Heart left ventricle (tissue), 16 donors: Measurements from ENCODE around the gene SLC22A31. TPM values are rescaled to one million over a fixed set of nuclear protein-coding genes. Genes with fewer than 3 reads are reported as not detected.

Source experiments
- ATAC-seq, 4 donors: fragments of 200-7000 bp; cut with Tn5 transposase; one replicate each; pipeline ENCODE4 v1.9.1; 2020 to 2022; ENCODE audit warnings: moderate library complexity in 4 of 4, mild to moderate bottlenecking in 3 of 4, moderate number of reproducible peaks in 1 of 4
- DNase-seq, 5 donors: peaks; one replicate each; pipeline ENCODE4 v3.0.0-alpha.2; 2020
- H3K27ac ChIP-seq, 12 donors: fragments of 200-600 bp; sonication (generic) in 4 of 12; one replicate each; pipeline versions ENCODE4 v1.5.0 to v1.8.0; 2016 to 2022; ENCODE audit warnings: mild to moderate bottlenecking in 2 of 12
- H3K27me3 ChIP-seq, 9 donors: fragments of 200-600 bp; sonication (generic) in 2 of 9; one replicate each; pipeline versions ENCODE4 v1.5.1 to v1.8.0; 2016 to 2022; ENCODE audit warnings: mild to moderate bottlenecking in 3 of 9
- H3K36me3 ChIP-seq, 9 donors: fragments of 200-600 bp; sonication (generic) in 2 of 9; one replicate each; pipeline versions ENCODE4 v1.5.0 to v1.8.0; 2018 to 2022; ENCODE audit warnings: mild to moderate bottlenecking in 2 of 9
- H3K4me1 ChIP-seq, 12 donors: fragments of 200-600 bp; sonication (generic) in 4 of 12; one replicate each; pipeline versions ENCODE4 v1.5.0 to v1.8.0; 2016 to 2022; ENCODE audit warnings: mild to moderate bottlenecking in 3 of 12
- H3K4me3 ChIP-seq, 12 donors: fragments of 200-600 bp; sonication (generic) in 4 of 12; one replicate each; pipeline versions ENCODE4 v1.5.0 to v1.8.0; 2017 to 2022; ENCODE audit warnings: mild to moderate bottlenecking in 9 of 12, moderate library complexity in 4 of 12
- H3K9me3 ChIP-seq, 12 donors: fragments of 200-600 bp; sonication (generic) in 4 of 12; one replicate each; pipeline versions ENCODE4 v1.5.0 to v1.8.0; 2016 to 2022; ENCODE audit warnings: mild to moderate bottlenecking in 1 of 12
- CTCF ChIP-seq, 12 donors: fragments of 200-600 bp; sonication (generic) in 4 of 12; IDR thresholded peaks; one replicate each; pipeline versions ENCODE4 v1.5.0 to v1.8.0; 2018 to 2022; ENCODE audit warnings: antibody characterized with exemption in 12 of 12, mild to moderate bottlenecking in 5 of 12
- POLR2A ChIP-seq, 2 donors: fragments of 450-650 bp; IDR thresholded peaks; one replicate each; pipeline ENCODE4 v1.6.1; 2017; ENCODE audit warnings: antibody characterized with exemption in 2 of 2, mild to moderate bottlenecking in 2 of 2, moderate library complexity in 2 of 2
- WGBS, 4 donors: extraction: QIAGEN DNeasy Blood & Tissue Kit in 2 of 4; methylation state at CpG; one replicate each; pipeline versions ENCODE4 v1.1.5 to v1.1.7; 2013 to 2018; 5-methylcytosine and 5-hydroxymethylcytosine counted together
- intact Hi-C, 10 donors: fragments of 100-400 bp; cut with DNase I; formaldehyde crosslinking; loops; one replicate each; pipeline versions ENCODE4 v1.11.1 to v1.14.2; 2022
- polyA plus RNA-seq, 2 donors: library from polyadenylated mRNA; stranded (reverse); fragments of 200-250 nt; gene quantifications; one replicate each; pipeline ENCODE4 v1.2.3, GENCODE V29; 2013
- total RNA-seq, 9 donors: library from RNA; depleted of rRNA in 2 of 9; stranded (reverse); fragments of >200 nt in 2 of 9; fragmentation: NEBNext Ultra II Directional in 3 of 9; extraction: Animal tissue kit (Norgen Biotek cat#: 25700) in 3 of 9; gene quantifications; one replicate each; pipeline versions ENCODE4 v1.1.0 to v1.2.4, GENCODE V29; 2016 to 2023
- donor health status: ischemic (EF 13 %, LVEDD 7.1; RV severe dilation, severe dysfunction).
- donor health status: healthy with polysubstance abuse.
- donor health status: DM: no; HTN: yes; CAD: no.
- donor health status: DM: no; HTN: no; CAD: no.
- donor health status: ischemic (EF 25% LVEDD 6.9; RV normal size, moderate dysfunction).
- donor health status: ischemic (EF 25% LVEDD 5.7; RV mildly dilated, moderate dysfunction).
- donor health status: healthy.
- donor health status: DM: yes; HTN: yes; CAD: no.
- donor health status: ischemic (EF 35%, LVEDD 5.7; RV mildly dilated, moderate dysfunction).
- donor health status: nonischemic (EF 11% LVEDD 7.7; RV severe dilation, severe dysfunction).
- donor health status: DM: yes; HTN: yes; CAD: no.
- donor health status: PGD.
- donor health status: ischemic (EF 29% LVEDD 5.4; RV normal size, mild dysfunction).
- donor health status: nonischemic (EF 23%, LVEDD 6.1; RV moderate dilation, normal function).

The SLC22A31 gene
- total and polyA plus RNA-seq, 11 donors: 0.07 TPM; not detected in 10

GRCh38 chr16:89164847-89165680 is 35.3 kb downstream of the SLC22A31 start:
- Histone ChIP-seq H3K27ac (no peak overlapping the region), H3K9me3 (no peaks in the 10 kb centered on the region), H3K4me3 (no peak overlapping the region), H3K36me3 (no peaks in the 10 kb centered on the region), H3K4me1 (peaks cover 0 to 9% (median 4%) of the 10 kb centered on the region in 12 donors), H3K27me3 (peaks cover 4 to 49% (median 20%) of the 10 kb centered on the region in 9 donors)
- intact Hi-C loops: loop anchor here (2.0 to 10.0 kb wide), 6 partner anchors 223 to 428 kb away; partner anchors contain the start of gene APRT (in 4 of the 10)
- DNase-seq (no peak), ATAC-seq (no peak)
- TF ChIP-seq POLR2A (IDR thresholded peaks at IDR 0.05): no peak
- TF ChIP-seq CTCF (IDR thresholded peaks at IDR 0.05): no peak
- 82 to 86% (median 84%) methylated on average over 6 to 20 of the region's 20 CpGs for WGBS, 4 donors

GRCh38 chr16:89164436-89164835 is 35.9 kb downstream of the SLC22A31 start:
- H3K9me3 ChIP-seq: no peaks in the 10 kb centered on the region
- TF ChIP-seq CTCF (IDR thresholded peaks at IDR 0.05) (no peak), POLR2A (IDR thresholded peaks at IDR 0.05) (no peak)
- peaks cover 4 to 42% (median 14%) of the 10 kb centered on the region in 9 donors for H3K27me3 ChIP-seq
- peaks cover 0 to 9% (median 4%) of the 10 kb centered on the region in 12 donors for H3K4me1 ChIP-seq
- no peak overlapping the region for H3K4me3 ChIP-seq
- DNase-seq (no peak), ATAC-seq (no peak)
- intact Hi-C loops: loop anchor here in 5 of 10 donors (2.0 to 10.0 kb wide), 2 partner anchors 350 to 426 kb away; partner anchors contain the start of gene APRT (in 4 of the 5)
- no peaks in the 10 kb centered on the region for H3K36me3 ChIP-seq
- no peak overlapping the region for H3K27ac ChIP-seq
- 56 to 85% (median 71%) methylated on average over 15 of the region's 15 CpGs for WGBS, 4 donors

GRCh38 chr16:89163297-89163696 is 37.0 kb downstream of the SLC22A31 start:
- 76 to 89% (median 82%) methylated on average over 9 of the region's 9 CpGs for WGBS, 4 donors
- Histone ChIP-seq H3K27me3 (peaks cover 0 to 31% (median 4%) of the 10 kb centered on the region in 9 donors), H3K9me3 (no peaks in the 10 kb centered on the region), H3K4me1 (peaks cover 0 to 9% (median 4%) of the 10 kb centered on the region in 12 donors), H3K36me3 (no peaks in the 10 kb centered on the region), H3K4me3 (no peak overlapping the region), H3K27ac (no peak overlapping the region)
- ATAC-seq (no peak), DNase-seq (no peak)
- intact Hi-C loops: loop anchor here in 4 of 10 donors (10.0 kb wide), 1 partner anchor 348 kb away; the partner anchor contains the start of gene APRT (in 4 of the 4)
- TF ChIP-seq POLR2A (IDR thresholded peaks at IDR 0.05) (no peak), CTCF (IDR thresholded peaks at IDR 0.05) (no peak)
